SIG-M5 treated with dmso at 0.1 percent for 504 hours (cell line): ENCODE measurements around the gene RNPC3.
"Not testable (repeated sequence)": the region's sequence is repeated elsewhere in the genome, so short reads cannot be mapped to it uniquely, and the experiment has no call there.

Source experiments
- DNase-seq: peaks from one replicate; lab custom pipeline; 2025; ENCODE audit not compliant: unreplicated experiment; lab: John Stamatoyannopoulos, UW

The RNPC3 gene

GRCh38 chr1:103547840-103548239, 22.3 kb downstream of the RNPC3 start:
- DNase-seq = no peak

GRCh38 chr1:103560427-103560826, 34.9 kb downstream of the RNPC3 start:
- DNase-seq = no peak

- not testable (repeated sequence) for DNase-seq
Observed at GRCh38 chr1:103561124-103561523, 35.6 kb downstream of the RNPC3 start.

GRCh38 chr1:103561643-103562395, 36.3 kb downstream of the RNPC3 start:
- peak; percentile 49 for DNase-seq

GRCh38 chr1:103563056-103563455, 37.6 kb downstream of the RNPC3 start:
- DNase-seq = no peak

GRCh38 chr1:103569493-103569892, 44.0 kb downstream of the RNPC3 start:
- no peak for DNase-seq

GRCh38 chr1:103571289-103571688, 45.8 kb downstream of the RNPC3 start, which contains the start of gene AMY2B:
Gene AMY2B (plus strand): TSS chr1:103571589. CDS start chr1:103571603, 14 bp downstream.
- not testable (repeated sequence) for DNase-seq

- no peak for DNase-seq
Observed at GRCh38 chr1:103576065-103576464, 50.6 kb downstream of the RNPC3 start.

GRCh38 chr1:103576784-103577183, 51.3 kb downstream of the RNPC3 start:
- not testable (repeated sequence) for DNase-seq

GRCh38 chr1:103582464-103582863, 57.0 kb downstream of the RNPC3 start:
- no peak for DNase-seq

- DNase-seq = no peak
Observed at GRCh38 chr1:103583887-103584286, 58.4 kb downstream of the RNPC3 start.

GRCh38 chr1:103584537-103584936, 59.0 kb downstream of the RNPC3 start:
- no peak for DNase-seq

- not testable (repeated sequence) for DNase-seq
Observed at GRCh38 chr1:103602740-103603139, 77.2 kb downstream of the RNPC3 start.
